ENCODE results near the gene IGSF21.
"Not testable (repeated sequence)": the region's sequence is repeated elsewhere in the genome, so short reads cannot be mapped to it uniquely, and the experiment has no call there.

The IGSF21 gene

DNA sequence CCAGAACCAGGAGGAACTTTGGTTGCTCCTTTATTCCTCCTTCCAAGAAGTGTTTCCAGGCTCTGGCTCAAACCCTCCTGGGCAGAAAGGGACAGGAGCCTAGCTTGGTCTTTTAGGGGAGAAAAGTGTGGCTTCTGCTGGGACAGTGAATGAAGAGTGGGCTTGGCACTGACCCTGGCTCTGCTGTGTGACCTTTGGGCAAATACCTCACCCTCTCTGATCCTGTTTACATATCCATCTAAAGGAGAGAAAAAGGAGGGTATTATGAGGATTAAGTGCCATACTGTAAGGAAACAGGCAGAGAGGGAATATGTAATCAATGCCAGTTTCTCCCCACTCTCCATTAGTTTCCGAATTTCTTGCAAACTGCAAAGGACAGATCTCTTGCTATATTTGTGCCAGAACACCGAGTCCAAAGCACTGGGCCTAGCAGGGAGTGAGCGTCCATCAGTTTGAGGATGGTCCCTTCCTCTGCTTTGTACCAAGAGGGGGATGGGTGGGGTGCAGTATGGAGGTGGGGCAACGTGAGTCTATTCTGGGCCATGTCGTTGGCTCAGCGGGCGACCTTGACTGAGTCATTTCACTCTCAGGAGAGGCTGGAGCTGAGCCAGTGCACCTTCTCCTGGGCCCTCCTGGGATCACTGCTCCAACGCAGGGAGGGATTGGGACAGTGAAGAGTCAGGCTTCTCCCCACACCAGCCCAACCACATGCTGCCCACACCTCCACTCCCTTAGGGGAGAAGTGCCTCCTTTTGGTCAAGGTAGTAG lies 38.4 kb downstream of the IGSF21 start:
- DNase-seq = no peak
- no peak for ATAC-seq

DNA sequence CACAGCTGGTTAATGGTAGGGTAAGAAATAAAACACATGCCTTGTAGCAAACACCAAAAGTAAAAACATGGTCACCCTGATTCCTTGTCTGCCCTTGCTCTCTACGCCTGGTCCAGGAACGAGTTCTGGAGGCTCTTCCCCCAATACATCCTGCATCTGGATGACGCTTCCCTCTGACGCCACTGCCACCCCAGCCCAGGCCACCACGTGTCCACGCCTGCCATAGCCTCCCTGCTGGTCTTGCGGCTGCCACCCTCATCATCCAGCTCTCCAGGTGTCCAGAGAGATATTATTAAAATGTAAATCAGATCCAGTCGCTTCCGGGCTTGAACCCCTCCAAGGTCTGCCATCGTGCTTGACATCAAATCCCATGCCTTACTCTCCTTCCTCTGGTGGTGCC lies 39.3 kb downstream of the IGSF21 start:
- ATAC-seq (no peak), DNase-seq (no peak)

DNA sequence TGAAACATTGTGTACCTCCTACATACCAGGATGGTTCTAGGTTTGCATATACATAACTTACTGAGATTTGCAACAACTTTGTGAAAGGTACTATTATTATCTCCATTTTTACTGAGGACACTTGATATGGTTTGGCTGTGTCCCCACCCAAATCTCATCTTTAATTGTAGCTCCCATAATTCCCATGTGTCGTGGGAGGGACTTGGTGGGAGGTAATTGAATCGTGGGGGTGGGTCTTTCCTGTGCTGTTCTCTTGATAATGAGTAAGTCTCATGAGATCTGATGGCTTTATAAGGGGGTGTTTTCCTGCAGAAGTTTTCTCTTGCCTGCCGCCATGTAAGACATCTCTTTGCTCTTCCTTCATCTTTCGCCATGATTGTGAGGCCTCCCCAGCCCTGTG lies 40.1 kb downstream of the IGSF21 start:
- DNase-seq (no peak), ATAC-seq (no peak)

DNA sequence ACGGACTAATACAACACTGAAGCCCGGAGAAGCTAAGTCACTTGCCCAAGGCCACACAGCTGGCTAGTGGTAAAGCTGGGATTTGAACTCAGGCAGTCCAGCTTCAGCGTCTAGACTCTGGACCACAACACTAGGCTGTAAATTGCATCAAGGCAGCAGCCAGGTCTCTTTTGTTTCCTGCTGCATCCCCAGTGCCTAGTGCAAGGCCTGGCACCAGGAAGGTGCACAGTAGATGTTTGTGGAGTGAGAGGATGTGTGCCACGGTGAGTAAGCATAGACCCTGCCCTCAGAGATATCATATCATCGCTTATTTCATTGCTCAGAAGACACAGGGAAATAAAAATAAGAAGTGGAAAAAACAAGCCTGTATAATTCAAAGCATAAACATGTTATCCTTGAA lies 40.9 kb downstream of the IGSF21 start:
- no peak for ATAC-seq

DNA sequence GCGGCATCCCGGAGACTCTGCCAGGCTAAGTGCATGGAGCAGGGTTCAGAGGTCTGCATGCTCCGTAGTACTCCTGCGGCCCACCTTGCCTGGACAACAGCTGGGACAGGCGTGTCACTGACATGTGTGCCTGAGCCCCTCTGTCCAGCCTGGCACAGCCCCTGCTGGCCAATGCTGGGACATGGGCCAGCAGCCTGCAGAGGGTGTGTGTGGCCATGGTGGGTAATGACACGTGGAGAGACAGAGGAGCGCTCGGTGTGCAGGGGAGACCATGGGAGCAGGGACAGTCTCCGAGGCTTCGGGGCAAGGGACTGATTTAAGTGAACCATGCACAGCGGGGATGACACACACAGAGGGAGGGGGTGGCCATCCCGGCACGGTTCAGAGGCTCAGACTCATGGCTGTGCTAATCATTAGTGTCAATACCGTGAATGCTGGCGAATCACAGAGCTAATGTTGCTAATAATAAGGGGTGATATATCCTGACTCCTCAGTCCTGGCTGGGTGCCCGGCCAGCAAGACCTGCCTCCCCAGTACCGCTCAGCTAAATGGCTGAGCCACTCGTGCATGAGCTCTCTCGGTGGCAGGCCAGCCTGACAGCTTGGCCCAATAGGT lies 41.5 kb downstream of the IGSF21 start:
- DNase-seq (no peak), ATAC-seq (no peak)

More for the DNA sequence above, 40.9 kb downstream of the IGSF21 start:
- no peak for DNase-seq

- no peak for DNase-seq
- no peak for ATAC-seq
These were observed 44.0 kb downstream of the IGSF21 start for GRCh38 chr1:18151436-18152122.

DNA sequence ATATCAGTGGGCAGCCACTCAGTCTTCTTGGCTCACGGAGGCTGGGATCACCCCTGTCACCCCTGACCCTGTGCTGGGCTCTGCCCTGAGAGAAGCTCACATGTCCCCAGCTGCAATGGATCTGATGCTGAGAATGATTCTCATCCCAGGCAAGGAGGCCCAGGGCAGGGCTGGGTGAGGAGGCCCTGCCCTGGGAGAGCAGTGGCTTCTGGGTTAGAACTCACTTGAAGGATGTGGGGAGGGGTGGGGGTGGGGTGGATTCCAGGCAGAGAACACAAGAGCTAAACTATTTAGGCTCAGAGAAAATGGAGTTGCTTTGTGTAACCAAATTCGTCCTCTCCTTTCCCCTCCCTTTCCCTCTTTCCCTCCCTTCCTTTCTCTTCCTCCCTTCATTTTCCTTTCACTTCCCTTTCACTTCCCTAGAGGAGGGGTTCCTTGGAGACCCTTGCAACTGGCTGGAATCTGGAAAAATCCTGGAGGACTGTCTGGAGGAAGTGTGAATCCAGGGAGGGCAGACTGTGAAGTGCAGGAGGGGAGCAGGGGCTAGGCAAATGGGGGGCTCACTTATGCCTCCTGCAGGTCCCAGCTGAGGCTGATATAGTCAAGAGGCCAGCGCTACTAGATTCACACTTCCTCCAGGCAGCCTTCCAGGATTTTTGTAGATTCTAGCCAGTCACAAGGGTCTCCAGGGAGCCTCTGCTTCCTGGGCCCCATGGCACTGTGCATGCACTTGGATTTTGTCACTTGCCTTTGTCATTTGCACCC lies 47.0 kb downstream of the IGSF21 start:
- ATAC-seq (no peak), DNase-seq (no peak)

- DNase-seq = no peak
- ATAC-seq = no peak
These were observed 48.3 kb downstream of the IGSF21 start for GRCh38 chr1:18155881-18156385.

DNA sequence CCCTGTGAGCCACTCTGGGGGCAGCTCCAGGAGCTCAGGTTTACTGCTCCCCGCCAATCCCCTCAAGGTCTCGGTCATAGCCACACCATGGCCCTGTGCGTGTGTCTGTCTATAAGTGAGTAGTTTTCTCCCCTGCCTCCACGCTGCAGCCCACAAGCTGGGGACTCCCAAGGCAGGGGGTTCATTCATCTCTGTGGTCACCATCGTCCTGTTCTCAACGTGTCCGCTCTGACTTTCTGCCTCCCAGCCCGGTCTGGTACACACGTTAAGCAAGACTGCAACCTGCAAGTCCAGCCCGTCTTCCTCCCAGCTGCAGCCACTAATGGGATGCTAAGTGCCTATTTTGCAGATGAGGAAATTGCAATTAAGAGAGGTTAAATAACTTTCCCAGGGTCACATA lies 49.8 kb downstream of the IGSF21 start:
- no peak for ATAC-seq

GRCh38 chr1:18157968-18158367 lies 50.4 kb downstream of the IGSF21 start:
- DNase-seq (no peak), ATAC-seq (no peak)

More for the DNA sequence above, 49.8 kb downstream of the IGSF21 start:
- DNase-seq = no peak

DNA sequence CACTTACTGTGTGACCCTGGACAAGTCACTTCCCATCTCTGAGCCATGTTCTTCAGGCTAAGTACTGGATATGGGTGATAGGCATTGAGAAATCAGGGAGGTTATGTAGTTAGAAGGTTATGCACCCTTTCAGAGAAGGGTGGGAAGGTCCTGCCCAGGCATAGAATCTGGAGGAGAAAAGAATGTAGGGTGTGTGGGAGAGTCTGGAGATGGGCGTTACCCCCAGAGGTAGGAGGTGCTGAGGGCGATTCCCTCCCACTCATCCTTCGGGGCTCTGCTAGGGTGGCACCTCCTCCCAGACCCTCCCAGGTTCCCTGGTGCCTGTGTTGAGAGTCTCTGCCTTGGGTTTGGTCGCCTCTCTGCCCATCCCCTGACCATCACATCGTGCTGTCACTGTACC lies 51.1 kb downstream of the IGSF21 start:
- no peak for ATAC-seq
- DNase-seq = no peak

- DNase-seq (no peak), ATAC-seq (no peak)
These were observed 52.8 kb downstream of the IGSF21 start for GRCh38 chr1:18160290-18160942.

DNA sequence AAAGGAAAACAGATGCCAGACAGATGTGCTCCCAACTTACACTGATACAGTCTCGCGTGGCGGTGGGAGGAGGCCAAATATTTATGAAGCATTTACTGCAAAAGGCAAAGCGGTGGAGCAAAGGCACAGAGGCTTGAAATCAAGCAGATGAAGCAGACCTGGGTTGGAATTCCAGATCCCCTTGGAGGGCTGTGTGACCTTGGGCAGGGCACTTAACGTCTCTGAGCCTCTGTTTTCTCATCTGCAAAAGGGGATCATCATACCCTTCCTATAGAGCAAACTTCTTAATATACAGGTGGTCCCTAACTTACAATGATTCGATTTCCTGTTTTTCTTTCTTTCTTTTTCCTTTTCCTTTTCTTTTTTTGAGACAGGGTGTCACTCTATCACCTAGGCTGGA lies 54.1 kb downstream of the IGSF21 start:
- no peak for ATAC-seq

GRCh38 chr1:18165640-18166039 lies 58.0 kb downstream of the IGSF21 start:
- ATAC-seq, DNase-seq: not testable (repeated sequence)

More for the DNA sequence above, 54.1 kb downstream of the IGSF21 start:
- no peak for DNase-seq

- ATAC-seq (no peak), DNase-seq (no peak)
These were observed 58.7 kb downstream of the IGSF21 start for GRCh38 chr1:18166341-18166740.

DNA sequence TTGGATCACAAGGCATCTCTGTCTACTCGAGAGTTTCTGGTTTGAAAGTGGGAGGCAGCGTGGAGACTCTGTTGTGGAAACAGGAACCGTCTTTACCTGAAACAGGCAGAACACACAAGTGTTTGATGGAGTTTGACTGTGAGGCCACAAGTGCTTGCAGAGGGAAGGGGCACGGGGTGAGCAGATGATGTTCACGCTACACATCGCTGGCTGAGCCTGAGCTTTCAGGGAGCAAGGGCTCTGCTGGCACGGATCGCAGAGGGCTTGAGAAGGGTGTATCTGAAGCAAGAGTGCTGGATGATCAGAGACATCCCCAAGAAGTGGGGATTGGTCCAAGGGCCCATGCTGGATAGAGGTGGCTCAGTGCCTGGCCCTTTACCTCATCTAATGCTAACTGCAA lies 59.3 kb downstream of the IGSF21 start:
- DNase-seq (no peak), ATAC-seq (no peak)

DNA sequence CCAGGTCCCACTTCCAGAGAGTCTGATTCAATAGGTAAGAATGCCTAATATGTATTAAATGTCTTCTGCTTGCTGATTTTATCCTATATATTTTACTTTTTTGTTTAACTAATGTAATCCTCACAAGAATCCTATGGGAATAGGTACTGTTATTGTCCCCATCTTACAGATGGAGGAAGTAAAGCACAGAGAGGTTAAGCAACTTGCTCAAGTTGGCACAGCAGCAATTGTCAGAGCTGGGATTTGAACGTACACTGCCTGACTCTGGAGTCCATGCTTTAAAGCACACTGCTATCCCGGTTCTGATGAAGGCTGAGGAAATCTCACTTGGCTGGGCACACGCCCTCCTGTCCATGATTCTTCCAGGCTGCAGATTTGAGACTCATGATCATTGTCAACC lies 62.8 kb downstream of the IGSF21 start:
- no peak for DNase-seq
- no peak for ATAC-seq

DNA sequence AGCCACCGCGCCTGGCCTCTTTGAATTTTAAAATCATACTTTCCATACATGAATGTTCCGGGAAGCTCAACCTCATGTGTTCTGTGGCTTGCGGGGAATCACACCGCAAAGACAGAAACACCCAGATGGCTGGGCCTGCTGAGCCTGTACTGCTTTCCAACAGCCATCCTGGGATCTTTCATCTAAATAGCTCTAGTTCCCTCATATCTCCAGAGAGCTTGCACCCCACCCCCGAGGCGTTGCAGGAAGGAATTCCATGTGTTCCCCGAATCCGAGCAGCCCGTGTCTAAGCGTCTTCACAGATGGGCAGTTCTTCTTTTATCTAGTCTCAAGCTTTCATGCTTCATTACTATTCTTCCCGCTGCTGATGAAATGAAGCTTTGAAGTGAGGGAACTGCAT lies 66.4 kb downstream of the IGSF21 start:
- ATAC-seq (no peak), DNase-seq (no peak)

- ATAC-seq (no peak), DNase-seq (no peak)
These were observed 67.5 kb downstream of the IGSF21 start for GRCh38 chr1:18175051-18175450.

DNA sequence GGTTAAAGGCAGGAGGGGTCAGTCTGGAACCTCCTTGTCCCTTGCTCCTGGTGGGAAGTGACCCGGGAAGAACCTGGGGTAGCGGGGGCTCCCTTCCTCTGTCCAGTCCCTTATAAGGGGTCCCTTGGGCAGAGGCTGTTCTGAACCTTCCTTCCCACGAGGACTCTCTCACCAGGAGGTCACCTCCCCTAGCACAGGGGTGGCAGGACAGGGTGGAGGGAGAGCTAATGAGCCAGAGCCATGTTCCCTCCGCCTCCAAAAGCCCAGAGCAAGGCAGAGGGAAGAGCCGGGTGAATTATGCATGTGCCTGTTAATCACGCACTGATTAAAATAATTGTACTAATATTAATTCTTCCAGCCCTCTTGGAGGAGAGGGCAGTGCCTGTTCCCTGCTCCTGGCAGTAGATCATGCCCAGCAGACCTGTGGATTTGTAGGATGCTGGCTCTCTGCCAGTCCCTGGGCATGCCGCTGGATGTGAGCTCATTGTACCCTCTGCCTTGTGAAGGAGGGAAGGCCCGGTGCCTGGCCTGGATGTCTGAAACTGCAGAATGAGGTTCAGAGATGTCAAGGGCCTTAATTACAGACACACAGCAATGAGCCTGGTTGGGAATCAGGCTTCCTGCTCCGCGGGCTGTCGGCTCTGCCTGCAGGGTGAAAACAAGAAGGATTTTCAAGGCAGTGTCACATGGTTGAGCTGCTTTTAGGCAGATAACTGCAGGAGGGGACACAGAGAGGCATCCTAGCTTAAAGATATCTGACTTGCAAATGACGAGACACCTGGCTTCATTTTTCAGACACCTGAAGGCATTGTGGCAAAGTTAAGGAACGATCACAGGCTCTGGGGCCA lies 68.2 kb downstream of the IGSF21 start:
- DNase-seq (no peak), ATAC-seq (no peak)

GRCh38 chr1:18176619-18177018 lies 69.0 kb downstream of the IGSF21 start:
- ATAC-seq (no peak), DNase-seq (no peak)
